H9 (cell line): ENCODE data around the gene ZC3H7B. TPM values are rescaled to one million over a fixed set of nuclear protein-coding genes. Genes with fewer than 3 reads are reported as not detected.
"Not testable (repeated sequence)": the region's sequence is repeated elsewhere in the genome, so short reads cannot be mapped to it uniquely, and the experiment has no call there.

Experiments used
- DNase-seq: peaks from one replicate; pipeline ENCODE4 v3.0.0-alpha.2; 2017
- H2AFZ ChIP-seq: one replicate; pipeline ENCODE4 v1.6.1; 2013; ENCODE audit warnings: mild to moderate bottlenecking, low read length, control low read depth, moderate library complexity
- H2AK5ac ChIP-seq: 2 replicates; pipeline ENCODE4 v1.6.1; 2013; ENCODE audit warnings: low read length, control low read depth, mixed read lengths; ENCODE audit not compliant: insufficient read length
- H2BK120ac ChIP-seq: one replicate; pipeline ENCODE4 v1.6.1; 2013; ENCODE audit warnings: low read depth, mild to moderate bottlenecking, low read length, control low read depth, inconsistent platforms; ENCODE audit not compliant: poor library complexity, severe bottlenecking
- H2BK12ac ChIP-seq: 2 replicates; pipeline ENCODE4 v1.6.1; 2013; ENCODE audit warnings: low read length, control low read depth, mixed read lengths, low read depth; ENCODE audit not compliant: insufficient read length
- H2BK15ac ChIP-seq: 2 replicates; pipeline ENCODE4 v1.6.1; 2013; ENCODE audit warnings: low read depth, low read length, control low read depth
- H2BK20ac ChIP-seq: one replicate; pipeline ENCODE4 v1.6.1; 2013; ENCODE audit warnings: low read depth, mild to moderate bottlenecking, low read length, control low read depth, inconsistent platforms; ENCODE audit not compliant: poor library complexity, severe bottlenecking
- H2BK5ac ChIP-seq: 2 replicates; pipeline ENCODE4 v1.6.1; 2013; ENCODE audit warnings: low read length, control low read depth, mixed read lengths; ENCODE audit not compliant: insufficient read length
- H3K14ac ChIP-seq: 2 replicates; pipeline ENCODE4 v1.6.1; 2013; ENCODE audit warnings: low read length, control low read depth; ENCODE audit not compliant: insufficient read depth
- H3K18ac ChIP-seq: 2 replicates; pipeline ENCODE4 v1.6.1; 2013; ENCODE audit warnings: low read depth, mild to moderate bottlenecking, mixed read lengths, low read length, control low read depth; ENCODE audit not compliant: insufficient read length
- H3K23ac ChIP-seq: 2 replicates; pipeline ENCODE4 v1.6.1; 2013; ENCODE audit warnings: low read length, control low read depth, mixed read lengths, low read depth; ENCODE audit not compliant: insufficient read length
- H3K23me2 ChIP-seq: 2 replicates; pipeline ENCODE4 v1.6.1; 2013; ENCODE audit warnings: low read depth, mild to moderate bottlenecking, mixed read lengths, low read length, control low read depth; ENCODE audit not compliant: insufficient read length, poor library complexity, severe bottlenecking
- H3K27ac ChIP-seq: 2 replicates; pipeline ENCODE4 v1.5.1; 2013; ENCODE audit warnings: low read length, control low read depth, mixed read lengths, low read depth; ENCODE audit not compliant: insufficient read length
- H3K27me3 ChIP-seq: 2 replicates; pipeline ENCODE4 v1.6.1; 2013; ENCODE audit warnings: low read length, control low read depth, inconsistent platforms; ENCODE audit not compliant: insufficient read depth
- H3K4ac ChIP-seq: 2 replicates; pipeline ENCODE4 v1.6.1; 2013; ENCODE audit warnings: low read depth, mild to moderate bottlenecking, control low read depth, inconsistent platforms, low read length, moderate library complexity
- H3K4me1 ChIP-seq: 2 replicates; pipeline ENCODE4 v1.6.1; 2013; ENCODE audit warnings: low read length, control low read depth, inconsistent platforms; ENCODE audit not compliant: insufficient read depth
- H3K4me2 ChIP-seq: 2 replicates; pipeline ENCODE4 v1.6.1; 2013; ENCODE audit warnings: low read length, control low read depth, mixed read lengths; ENCODE audit not compliant: insufficient read length, insufficient read depth
- H3K56ac ChIP-seq: 2 replicates; pipeline ENCODE4 v1.6.1; 2013; ENCODE audit warnings: low read depth, mild to moderate bottlenecking, mixed read lengths, low read length, control low read depth; ENCODE audit not compliant: insufficient read length
- H3K79me1 ChIP-seq: 2 replicates; pipeline ENCODE4 v1.6.1; 2013; ENCODE audit warnings: low read depth, mild to moderate bottlenecking, moderate library complexity, low read length, control low read depth, inconsistent platforms; ENCODE audit not compliant: insufficient read depth, poor library complexity, severe bottlenecking
- H3K79me2 ChIP-seq: 2 replicates; pipeline ENCODE4 v1.6.1; 2013; ENCODE audit warnings: low read length, control low read depth, inconsistent platforms; ENCODE audit not compliant: insufficient read depth
- H3K9ac ChIP-seq: 2 replicates; pipeline ENCODE4 v1.6.1; 2013; ENCODE audit warnings: low read length, control low read depth, mixed read lengths; ENCODE audit not compliant: insufficient read length; ENCODE audit errors: extremely low read depth
- H3K9me3 ChIP-seq: one replicate; pipeline ENCODE4 v1.6.1; 2013; ENCODE audit warnings: low read depth, low read length, inconsistent platforms; ENCODE audit not compliant: control insufficient read depth
- H3T11ph ChIP-seq: one replicate; pipeline ENCODE4 v1.6.1; 2013; ENCODE audit warnings: mild to moderate bottlenecking, low read length, control low read depth, inconsistent platforms
- H4K20me1 ChIP-seq: one replicate; pipeline ENCODE4 v1.6.1; 2013; ENCODE audit not compliant: control insufficient read depth, insufficient read length, insufficient read depth
- H4K5ac ChIP-seq: 2 replicates; pipeline ENCODE4 v1.6.1; 2013; ENCODE audit warnings: low read depth, mild to moderate bottlenecking, mixed read lengths, low read length, control low read depth; ENCODE audit not compliant: insufficient read length
- H4K8ac ChIP-seq: replicated peaks from 2 replicates; pipeline ENCODE4 v1.6.1; 2013; ENCODE audit warnings: low read length, control low read depth, mixed read lengths, low read depth; ENCODE audit not compliant: insufficient read length
- H4K91ac ChIP-seq: 2 replicates; pipeline ENCODE4 v1.6.1; 2013; ENCODE audit warnings: low read depth, mild to moderate bottlenecking, moderate library complexity, mixed read lengths, low read length, control low read depth; ENCODE audit not compliant: insufficient read length
- H3K27ac Mint-ChIP-seq, 3 experiments: 2 replicates in 2 of 3; 3 replicates in 1 of 3; pipeline ENCODE4 v1.8.0; 2020 to 2021; ENCODE audit warnings: mixed read lengths in 3 of 3, mild to moderate bottlenecking in 1 of 3, moderate library complexity in 1 of 3
- H3K27me3 Mint-ChIP-seq: 2 replicates; pipeline ENCODE4 v1.8.0; 2021; ENCODE audit warnings: low read depth, mild to moderate bottlenecking, moderate library complexity, mixed read lengths
- H3K36me3 Mint-ChIP-seq, 3 experiments: 2 replicates in 2 of 3; 3 replicates in 1 of 3; pipeline ENCODE4 v1.8.0; 2020 to 2021; ENCODE audit warnings: low read depth in 3 of 3, mixed read lengths in 3 of 3; ENCODE audit not compliant: insufficient read depth in 1 of 3
- H3K4me1 Mint-ChIP-seq, 2 experiments: 2 replicates each; pipeline ENCODE4 v1.8.0; 2020; ENCODE audit warnings: mixed read lengths in 2 of 2
- H3K4me3 Mint-ChIP-seq, 2 experiments: 2 replicates in 1 of 2; 3 replicates in 1 of 2; pipeline ENCODE4 v1.8.0; 2020 to 2021; ENCODE audit warnings: mild to moderate bottlenecking in 2 of 2, mixed read lengths in 2 of 2, moderate library complexity in 1 of 2
- H3K9me3 Mint-ChIP-seq, 2 experiments: 2 replicates in 1 of 2; 3 replicates in 1 of 2; pipeline ENCODE4 v1.8.0; 2020; ENCODE audit warnings: mild to moderate bottlenecking in 2 of 2, mixed read lengths in 2 of 2, moderate library complexity in 1 of 2
- CTCF ChIP-seq: fragments of 200-600 bp; sonication (generic); conservative IDR thresholded peaks from 3 replicates; pipeline ENCODE4 v1.8.0; 2021; ENCODE audit warnings: antibody characterized with exemption, mild to moderate bottlenecking
- WGBS: extraction: QIAGEN DNeasy Blood & Tissue Kit; methylation state at CpG from one replicate; pipeline ENCODE4 v1.1.7; 2013; ENCODE audit warnings: missing lambda C conversion rate, low lambda C conversion rate, mixed read lengths; ENCODE audit not compliant: insufficient read length; ENCODE audit errors: extremely low coverage; 5-methylcytosine and 5-hydroxymethylcytosine counted together
- total RNA-seq: library from RNA; stranded (reverse); gene quantifications from 2 replicates; pipeline ENCODE4 v1.2.1, GENCODE V29; 2021

Gene ZC3H7B
- total RNA-seq, 1 experiment from 2014 or later = 69.3 TPM

- no CpG with 5 or more reads among the region's 8 CpGs for WGBS
- peaks cover 6% of the 10 kb centered on the region; the same call in 1 of the 2 replicates for H3K4me1 ChIP-seq
- H3T11ph ChIP-seq = peak overlapping the region; percentile 37
- no peak overlapping the region for H3K4ac ChIP-seq
- no peaks in the 10 kb centered on the region for H3K79me2 ChIP-seq
- H2BK15ac ChIP-seq = no peak overlapping the region
- H2BK20ac ChIP-seq = no peak overlapping the region
- no peak overlapping the region for H3K23ac ChIP-seq
- H4K20me1 ChIP-seq = no peaks in the 10 kb centered on the region
- Mint-ChIP-seq H3K36me3 (peaks cover 4 to 5% (median 5%) of the 10 kb centered on the region in 3 experiments; a peak in 4 of 7 replicates), H3K4me3 (peak overlapping the region in 1 of 2 experiments; percentile 39; a peak in 2 of 5 replicates), H3K27me3 (no peaks in the 10 kb centered on the region), H3K4me1 (peaks cover 32 to 33% of the 10 kb centered on the region in 2 experiments), H3K9me3 (peaks cover 5% of the 10 kb centered on the region in 2 experiments), H3K27ac (peak overlapping the region; percentile 91 to 98 (median 97))
- no peak overlapping the region for H2BK12ac ChIP-seq
- no peak overlapping the region for H3K9ac ChIP-seq
- H4K5ac ChIP-seq = no peak overlapping the region
- no peaks in the 10 kb centered on the region for H3K9me3 ChIP-seq
- no peak overlapping the region for H3K14ac ChIP-seq
- H3K4me2 ChIP-seq = no peak overlapping the region
- no peak overlapping the region for H2BK120ac ChIP-seq
- H3K79me1 ChIP-seq = no peaks in the 10 kb centered on the region
- TF ChIP-seq CTCF = no peak
- no peak overlapping the region for H4K91ac ChIP-seq
- peak overlapping the region; percentile 87 for H3K27ac ChIP-seq
- DNase-seq = peak; percentile 50
- H3K56ac ChIP-seq = no peak overlapping the region
- no peak overlapping the region for H4K8ac ChIP-seq
- no peak overlapping the region for H2BK5ac ChIP-seq
- no peak overlapping the region for H2AK5ac ChIP-seq
- peaks cover 9% of the 10 kb centered on the region for H3K23me2 ChIP-seq
- H2AFZ ChIP-seq = no peak overlapping the region
- no peaks in the 10 kb centered on the region for H3K27me3 ChIP-seq
- no peak overlapping the region for H3K18ac ChIP-seq
Observed at GRCh38 chr22:41290262-41291221, 10.8 kb upstream of the ZC3H7B start.

- not testable (repeated sequence) for H2BK5ac ChIP-seq, H2AFZ ChIP-seq, H2BK120ac ChIP-seq, H3K4me2 ChIP-seq, H2BK12ac ChIP-seq, H3K79me2 ChIP-seq, H2BK20ac ChIP-seq, H3K9me3 ChIP-seq, H3K23ac ChIP-seq, H3K27me3 Mint-ChIP-seq, H3K23me2 ChIP-seq, H3K4me3 Mint-ChIP-seq, DNase-seq, H3K79me1 ChIP-seq, H3K27ac Mint-ChIP-seq, H2AK5ac ChIP-seq, H4K20me1 ChIP-seq, H3K27me3 ChIP-seq, H4K8ac ChIP-seq, H4K5ac ChIP-seq, H3K36me3 Mint-ChIP-seq, H4K91ac ChIP-seq, H3K4me1 ChIP-seq, H3K9me3 Mint-ChIP-seq, H2BK15ac ChIP-seq, H3K14ac ChIP-seq, H3K9ac ChIP-seq, H3K56ac ChIP-seq, H3K27ac ChIP-seq, H3T11ph ChIP-seq, H3K4ac ChIP-seq, H3K18ac ChIP-seq
- peaks cover 12 to 13% of the 10 kb centered on the region in 2 experiments for H3K4me1 Mint-ChIP-seq
- WGBS = no CpG with 5 or more reads among the region's 28 CpGs
Observed at GRCh38 chr22:41294816-41295215, 6.5 kb upstream of the ZC3H7B start.
